Body of pancreas (tissue), 4 donors: ENCODE results near the gene RFK.

Source experiments
- CTCF ChIP-seq, 7 experiments: fragments of 450-650 bp in 4 of 7; fragments of 200-600 bp in 3 of 7; sonication (generic) in 3 of 7; IDR thresholded peaks; one replicate each; pipeline ENCODE4 v1.5.1; 2016 to 2019; ENCODE audit warnings: antibody characterized with exemption in 7 of 7
- POLR2A ChIP-seq, 3 donors: fragments of 450-650 bp; IDR thresholded peaks; one replicate each; pipeline ENCODE4 v1.6.1; 2016; ENCODE audit warnings: antibody characterized with exemption in 3 of 3, mild to moderate bottlenecking in 2 of 3

- no peak for TF ChIP-seq CTCF (IDR thresholded peaks at IDR 0.05)
- TF ChIP-seq POLR2A (IDR thresholded peaks at IDR 0.05), result no peak
Measured at GRCh38 chr9:76341616-76342015, 52.6 kb downstream of the RFK start.
